ENCODE data around the gene KPTN.

Gene KPTN

GRCh38 chr19:47435196-47435595 is 48.8 kb downstream of the KPTN start:
- DNase-seq (ENCODE audit: low spot score), result no peak

- no peak for DNase-seq (ENCODE audit: low spot score)
Measured at GRCh38 chr19:47434088-47434487, 49.9 kb downstream of the KPTN start.

GRCh38 chr19:47433121-47433520 is 50.9 kb downstream of the KPTN start:
- no peak for DNase-seq (ENCODE audit: low spot score)

GRCh38 chr19:47432499-47432898 is 51.5 kb downstream of the KPTN start:
- DNase-seq (ENCODE audit: low spot score), result no peak

- no peak for DNase-seq (ENCODE audit: low spot score)
Measured at GRCh38 chr19:47432091-47432490, 51.9 kb downstream of the KPTN start.

- DNase-seq (ENCODE audit: low spot score), result no peak
Measured at GRCh38 chr19:47430041-47430802, 53.8 kb downstream of the KPTN start.

GRCh38 chr19:47429140-47429793 is 54.8 kb downstream of the KPTN start:
- DNase-seq (ENCODE audit: low spot score), result no peak

GRCh38 chr19:47428177-47428894 is 55.7 kb downstream of the KPTN start:
- DNase-seq (ENCODE audit: low spot score), result no peak

- DNase-seq (ENCODE audit: low spot score), result no peak
Measured at GRCh38 chr19:47427241-47428176, 56.5 kb downstream of the KPTN start.
